ENCODE results near the gene GATA2.

Gene GATA2

GRCh38 chr3:128488636-128488990 lies 4.4 kb downstream of the GATA2 start:
- DNase-seq (ENCODE audit: low read depth, low spot score) = no peak

DNA sequence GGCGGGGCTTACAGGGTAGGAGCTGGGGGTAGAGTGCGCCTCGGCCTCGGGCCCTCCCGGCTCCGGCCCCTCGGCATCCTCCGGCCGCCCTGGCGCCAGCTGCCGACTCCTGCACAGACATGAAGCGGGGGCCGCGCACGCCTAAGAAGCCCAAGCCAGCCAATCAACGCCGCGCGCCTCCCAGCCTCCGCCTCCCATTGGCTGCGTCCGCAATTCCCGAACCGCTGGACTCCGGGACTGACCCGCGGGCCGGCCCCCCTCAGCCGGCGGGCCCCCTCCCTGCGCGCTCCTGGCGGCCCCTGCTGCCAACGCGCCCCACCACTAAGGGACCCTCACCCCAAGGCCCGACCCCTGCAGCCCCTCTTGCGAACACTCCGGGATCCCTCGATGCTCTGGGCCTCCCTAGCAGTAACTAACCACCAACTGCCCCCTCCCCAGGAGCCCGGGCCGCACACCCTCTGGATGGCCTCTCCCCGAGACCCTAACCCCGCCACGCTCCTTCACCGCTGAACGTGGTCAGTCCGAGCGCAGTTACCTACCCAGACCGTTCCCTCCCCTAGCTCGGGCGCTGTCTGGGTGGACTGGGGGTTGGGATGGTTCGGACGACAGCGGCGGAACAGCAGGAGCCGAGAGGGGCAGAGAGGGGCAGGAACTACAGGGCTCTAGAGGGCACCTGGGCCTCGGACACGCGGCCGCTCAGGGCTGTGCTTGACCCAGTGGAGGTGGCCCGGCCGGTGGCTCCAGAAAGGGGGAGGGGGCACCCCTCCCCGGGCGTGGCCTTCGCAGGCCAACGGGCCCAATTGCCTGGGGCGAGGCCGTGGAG lies 5.0 kb downstream of the GATA2 start:
- no peak for DNase-seq (ENCODE audit: low read depth, low spot score)

DNA sequence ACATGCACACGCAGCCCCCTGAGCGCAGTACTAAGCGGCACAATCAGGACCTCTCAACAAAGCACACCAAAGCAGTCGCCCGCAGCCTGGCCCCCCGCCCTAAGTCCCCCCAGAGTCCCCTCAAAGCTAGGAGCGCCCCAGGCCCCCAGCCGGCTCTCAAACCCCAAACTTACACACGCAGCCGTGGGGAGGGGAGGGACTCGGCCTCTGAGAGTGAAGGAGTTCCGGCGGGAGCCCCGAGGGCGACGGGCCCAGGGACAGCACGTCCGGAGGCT lies 5.5 kb downstream of the GATA2 start:
- no peak for DNase-seq (ENCODE audit: low read depth, low spot score)

DNA sequence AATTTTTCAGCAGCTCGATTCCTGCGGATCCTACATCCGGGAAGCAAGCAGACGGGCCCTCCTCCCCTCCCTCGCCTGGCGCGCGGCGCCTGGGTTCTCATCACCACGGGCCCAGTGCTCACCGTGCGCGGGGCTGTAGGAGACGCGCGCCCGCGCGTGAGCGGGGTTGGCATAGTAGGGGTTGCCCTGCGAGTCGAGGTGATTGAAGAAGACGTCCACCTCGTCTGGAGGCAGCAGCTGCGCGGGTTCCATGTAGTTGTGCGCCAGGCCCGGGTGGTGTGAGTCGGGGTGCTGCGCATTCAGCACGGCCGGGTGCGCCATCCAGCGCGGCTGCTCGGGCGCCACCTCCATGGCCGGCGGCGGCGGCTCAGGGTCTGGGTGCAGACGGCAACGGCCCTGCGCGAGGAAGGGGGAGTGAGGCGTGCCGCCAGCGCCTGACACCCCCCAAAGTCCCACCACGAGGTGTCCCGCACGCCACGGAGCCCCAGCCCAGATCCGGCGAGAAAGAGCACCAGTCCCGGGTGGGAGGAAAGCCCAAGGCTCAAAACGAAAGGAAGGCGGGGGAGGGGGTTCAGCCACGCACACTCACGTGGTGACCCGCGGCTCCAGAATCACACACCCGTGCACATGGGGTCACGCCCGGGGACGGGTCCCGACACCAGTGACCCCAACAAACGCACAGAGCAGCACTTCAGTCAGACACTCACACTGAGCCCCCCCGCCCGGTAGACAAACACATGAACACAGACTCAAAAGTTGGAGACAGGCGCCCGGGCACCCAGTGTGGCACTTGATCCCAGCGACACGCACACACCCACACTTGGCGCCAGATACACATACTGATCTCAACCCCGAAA lies 6.1 kb downstream of the GATA2 start:
- DNase-seq (ENCODE audit: low read depth, low spot score) = no peak

GRCh38 chr3:128486205-128486628 lies 6.8 kb downstream of the GATA2 start:
- DNase-seq (ENCODE audit: low read depth, low spot score) = no peak

GRCh38 chr3:128485282-128486204 lies 7.5 kb downstream of the GATA2 start:
- no peak for DNase-seq (ENCODE audit: low read depth, low spot score)

GRCh38 chr3:128484404-128485281 lies 8.4 kb downstream of the GATA2 start:
- no peak for DNase-seq (ENCODE audit: low read depth, low spot score)

DNA sequence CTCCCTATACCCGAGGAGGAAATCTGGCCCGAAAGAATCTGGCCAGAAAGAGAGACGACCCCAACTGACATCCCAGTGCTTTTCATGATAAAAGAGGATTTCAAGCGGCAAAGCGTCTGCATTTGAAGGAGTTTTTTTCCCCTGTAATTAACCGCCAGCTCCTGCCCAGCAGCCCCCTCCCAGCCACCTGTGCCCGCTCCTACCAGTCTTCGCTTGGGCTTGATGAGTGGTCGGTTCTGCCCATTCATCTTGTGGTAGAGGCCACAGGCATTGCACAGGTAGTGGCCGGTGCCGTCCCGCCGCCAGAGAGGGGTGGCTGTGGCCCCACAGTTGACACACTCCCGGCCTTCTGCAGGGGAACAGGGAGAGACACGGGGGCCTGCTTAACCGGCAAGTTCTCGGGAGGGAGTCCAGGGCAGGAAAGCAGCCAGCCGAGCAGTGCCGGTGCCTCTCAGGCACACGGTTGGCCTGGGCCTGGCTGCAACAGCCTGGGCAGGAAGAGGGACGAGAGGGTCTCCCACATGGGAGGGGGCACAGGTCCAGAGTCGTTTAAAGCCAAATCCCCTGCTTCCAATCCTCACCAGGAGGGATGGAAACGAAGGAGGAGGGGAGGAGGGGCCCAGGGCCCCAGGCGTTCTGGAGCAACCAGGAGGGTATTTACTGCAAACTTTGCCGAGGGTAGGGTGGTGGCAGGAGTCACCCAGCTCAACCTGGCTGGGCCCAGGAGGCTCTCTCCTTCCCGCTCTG lies 9.2 kb downstream of the GATA2 start:
- DNase-seq (ENCODE audit: low read depth, low spot score) = no peak

DNA sequence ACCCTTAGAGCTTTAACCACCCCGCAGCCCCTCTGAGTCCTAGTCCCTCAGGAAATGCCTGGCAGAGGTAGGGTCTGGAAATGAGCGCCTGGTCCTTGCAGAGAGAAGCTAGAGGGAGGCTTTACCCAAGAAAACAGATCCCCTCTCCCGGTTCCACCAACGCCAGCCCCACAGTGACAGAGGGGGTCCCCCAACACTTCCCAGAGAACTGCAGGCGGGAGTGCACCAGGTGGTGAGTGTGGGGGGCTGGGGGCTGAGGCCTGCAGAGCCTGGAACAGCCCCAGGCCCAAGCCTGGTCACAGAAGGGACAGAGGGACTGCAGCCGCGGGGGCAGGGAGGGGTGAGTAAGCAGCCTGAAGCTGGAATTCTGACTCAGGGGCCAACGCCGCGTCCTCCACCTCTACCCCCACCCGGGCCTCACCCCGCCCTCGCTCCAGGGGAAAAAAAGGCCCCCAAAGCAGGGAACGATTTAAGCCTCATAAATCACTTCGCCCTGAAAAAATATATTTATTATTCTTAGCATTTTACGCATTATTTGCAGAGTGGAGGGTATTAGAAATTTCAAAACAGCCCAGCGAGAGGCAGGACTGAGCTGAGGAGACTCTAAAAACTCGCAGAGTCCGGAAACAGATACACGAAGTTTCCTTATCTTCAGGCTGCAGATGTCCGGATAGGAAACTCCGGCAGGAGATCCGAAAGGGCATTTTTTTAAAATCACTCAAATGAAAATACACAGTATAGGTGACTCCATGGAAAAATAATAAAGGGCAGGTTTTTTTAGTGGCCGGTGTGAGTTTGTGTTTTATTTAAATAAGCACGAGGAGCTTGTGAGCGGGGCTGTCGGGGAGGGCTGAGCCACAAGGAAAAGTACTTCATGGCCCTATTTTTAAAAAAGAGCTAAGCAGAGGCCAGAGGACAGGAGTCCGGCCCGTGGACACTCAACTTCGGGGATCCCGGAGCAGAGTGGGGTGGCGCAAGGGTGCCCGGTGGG lies 10.0 kb downstream of the GATA2 start:
- no peak for DNase-seq (ENCODE audit: low read depth, low spot score)

DNA sequence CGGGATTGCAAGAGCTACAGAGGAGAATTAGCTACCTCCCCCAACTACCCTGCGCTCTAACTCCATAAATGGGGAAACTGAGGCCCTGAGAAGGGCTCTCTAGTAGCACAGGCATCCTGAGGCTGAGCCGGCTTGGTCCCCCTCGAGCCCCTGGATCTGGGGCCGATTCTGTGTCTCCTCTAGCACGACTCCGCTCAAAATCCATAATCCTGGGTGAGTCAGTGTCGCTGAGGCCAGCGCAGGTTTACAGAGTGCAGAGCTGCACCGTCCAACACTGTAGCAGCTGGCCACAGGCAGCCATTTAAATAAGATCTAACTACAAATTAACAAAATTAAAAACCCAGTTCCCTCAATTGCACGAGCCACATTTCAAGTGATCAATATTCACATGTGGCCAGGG lies 10.8 kb downstream of the GATA2 start:
- no peak for DNase-seq (ENCODE audit: low read depth, low spot score)

DNA sequence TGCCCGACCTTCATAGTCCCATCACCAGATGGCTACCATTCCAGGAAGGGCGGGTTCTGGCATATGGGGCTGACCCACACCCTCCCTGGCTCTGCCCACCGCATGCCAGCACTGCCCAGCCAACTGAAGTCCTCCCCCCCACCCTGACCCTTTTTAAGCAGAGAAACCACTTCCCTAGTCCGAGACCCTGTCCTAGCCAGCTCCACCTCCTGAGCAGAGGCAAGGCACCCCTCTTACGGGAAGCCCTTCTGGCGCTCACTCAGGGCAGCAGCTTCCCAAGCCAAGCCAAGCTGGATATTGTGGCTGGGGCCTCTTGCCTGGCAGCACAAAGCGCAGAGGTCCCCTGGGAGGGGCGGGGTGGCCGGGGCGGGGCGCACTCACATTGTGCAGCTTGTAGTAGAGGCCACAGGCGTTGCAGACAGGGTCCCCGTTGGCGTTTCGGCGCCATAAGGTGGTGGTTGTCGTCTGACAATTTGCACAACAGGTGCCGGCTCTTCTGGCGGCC lies 11.5 kb downstream of the GATA2 start:
- no peak for DNase-seq (ENCODE audit: low read depth, low spot score)

DNA sequence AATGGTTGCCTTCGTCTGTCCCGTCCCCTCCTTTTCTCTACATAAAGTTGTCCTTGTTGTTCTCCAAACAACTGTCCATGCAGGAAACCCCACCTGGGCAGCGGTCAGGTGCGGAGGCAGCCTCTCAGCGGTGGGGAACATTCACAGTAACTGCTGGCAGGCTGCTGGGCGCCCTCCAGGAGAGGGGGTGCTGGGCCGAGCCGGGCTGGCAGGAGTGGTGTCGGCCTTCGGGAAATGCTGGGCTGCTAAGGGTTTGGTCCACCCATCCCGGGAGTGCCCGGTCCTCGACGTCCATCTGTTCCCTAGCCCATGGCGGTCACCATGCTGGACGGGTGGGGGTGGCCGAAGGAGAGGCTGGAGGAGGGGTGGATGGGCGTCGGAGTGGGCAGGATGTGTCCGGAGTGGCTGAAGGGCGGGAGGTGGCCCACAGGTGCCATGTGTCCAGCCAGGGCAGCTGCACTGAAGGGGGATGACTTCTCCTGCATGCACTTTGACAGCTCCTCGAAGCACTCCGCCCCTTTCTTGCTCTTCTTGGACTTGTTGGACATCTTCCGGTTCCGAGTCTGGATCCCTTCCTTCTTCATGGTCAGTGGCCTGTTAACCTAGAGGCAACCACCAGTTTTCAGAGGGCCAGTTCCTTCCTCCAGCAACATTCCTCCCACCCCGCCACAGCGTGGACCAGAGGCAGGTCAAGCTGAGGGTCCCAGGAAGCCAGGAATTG lies 12.1 kb downstream of the GATA2 start:
- DNase-seq (ENCODE audit: low read depth, low spot score) = no peak

GRCh38 chr3:128480278-128480677 lies 12.7 kb downstream of the GATA2 start:
- no peak for DNase-seq (ENCODE audit: low read depth, low spot score)

GRCh38 chr3:128479558-128480086 lies 13.4 kb downstream of the GATA2 start:
- DNase-seq (ENCODE audit: low read depth, low spot score) = no peak

DNA sequence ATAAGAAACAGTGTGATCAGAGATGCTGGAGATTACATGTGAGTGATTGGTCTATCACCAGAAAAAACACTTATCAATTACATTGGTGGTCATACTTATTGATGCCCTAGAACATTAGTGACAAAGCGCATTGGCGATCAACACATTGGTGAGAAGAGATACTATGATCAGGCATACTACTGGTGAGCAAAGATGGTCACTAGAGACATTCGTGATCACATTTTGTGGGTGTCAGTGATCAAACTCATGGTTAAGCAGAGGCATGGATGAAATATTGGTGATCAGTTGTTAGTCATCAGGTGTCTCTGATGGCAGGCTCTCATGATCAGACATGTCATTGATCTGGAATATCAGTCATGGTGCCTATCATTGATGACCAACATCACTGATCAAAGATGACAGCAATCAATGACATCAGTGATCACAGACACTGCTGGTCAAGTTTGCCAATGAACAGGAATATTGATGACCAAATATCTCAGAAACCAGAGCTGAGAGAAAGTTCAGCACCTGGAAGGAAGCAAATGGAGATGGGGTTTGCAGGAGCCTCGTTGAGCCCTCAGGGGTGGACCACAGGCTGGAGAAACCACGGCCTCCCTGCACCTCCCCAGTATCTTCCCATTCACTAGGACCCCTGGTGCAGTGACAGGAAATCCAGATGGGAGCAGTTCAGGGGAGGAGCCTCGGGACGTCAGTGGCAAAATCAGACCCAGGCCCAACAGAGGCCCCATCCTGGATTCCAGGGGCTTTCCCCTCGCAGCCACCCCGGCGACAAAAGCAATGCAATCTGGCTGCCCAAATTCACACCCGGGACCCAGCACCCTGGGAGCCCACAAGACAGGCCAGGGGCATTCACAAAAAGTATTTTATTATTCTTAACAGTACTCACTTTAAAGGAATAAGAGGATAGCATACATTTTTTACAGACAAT lies 14.2 kb downstream of the GATA2 start:
- no peak for DNase-seq (ENCODE audit: low read depth, low spot score)

GRCh38 chr3:128476659-128477058 lies 16.3 kb downstream of the GATA2 start:
- no peak for DNase-seq (ENCODE audit: low read depth, low spot score)

DNA sequence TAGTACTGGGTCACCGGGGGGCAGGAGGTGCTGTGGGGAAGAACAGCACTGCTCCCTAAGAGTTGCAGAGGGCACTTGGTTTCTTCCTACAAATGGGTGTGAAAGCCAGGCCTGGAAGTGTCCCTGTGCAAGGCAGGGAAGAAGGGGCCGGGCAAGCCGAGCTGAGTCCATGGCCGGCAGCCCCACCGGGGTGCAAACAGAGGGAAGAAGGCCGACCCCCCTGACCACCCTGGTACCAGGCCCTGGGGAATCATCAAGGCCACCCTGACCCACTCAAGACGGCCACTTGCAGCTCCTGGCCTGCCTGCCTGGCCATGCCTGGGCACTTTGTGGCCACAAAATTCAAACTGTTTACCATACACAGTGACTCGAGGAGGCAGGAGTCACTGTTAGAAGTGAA lies 17.6 kb downstream of the GATA2 start:
- DNase-seq (ENCODE audit: low read depth, low spot score) = no peak
